A673 (cell line): ENCODE measurements around the gene CBFA2T3. TPM values are rescaled to one million over a fixed set of nuclear protein-coding genes. Genes with fewer than 3 reads are reported as not detected.

ENCODE experiments used
- BruUV-seq: library from RNA; stranded (reverse); fragments of 400-500 nt; replicated peaks from 2 replicates; lab custom pipeline; 2021; lab: Mats Ljungman, UMichigan
- CTCF ChIA-PET: fragments of 300-600 bp; sonication (Branson Sonifier 250); formaldehyde crosslinking; loops from one replicate; lab custom pipeline; 2022; ENCODE audit warnings: antibody characterized with exemption; lab: Charles Lee
- POLR2A ChIA-PET: fragments of 300-600 bp; sonication (Branson Sonifier 250); formaldehyde crosslinking; loops from one replicate; lab custom pipeline; 2022; ENCODE audit warnings: antibody characterized with exemption; ENCODE audit not compliant: low non-redundant PET; lab: Charles Lee
- DNase-seq: peaks from one replicate; pipeline ENCODE4 v3.0.0-alpha.2; 2015; ENCODE audit warnings: low spot score
- H3K27ac ChIP-seq: fragments of 200-600 bp; sonication (generic); 2 replicates; pipeline ENCODE4 v1.5.1; 2016; ENCODE audit warnings: mixed run types, low read depth, mild to moderate bottlenecking, mixed read lengths, antibody characterized with exemption, low read length; ENCODE audit not compliant: poor library complexity, severe bottlenecking
- H3K27me3 ChIP-seq: fragments of 200-600 bp; sonication (generic); replicated peaks from 2 replicates; pipeline ENCODE4 v1.6.1; 2017; ENCODE audit warnings: mixed run types, low read depth, mild to moderate bottlenecking, mixed read lengths, antibody characterized with exemption, low read length; ENCODE audit not compliant: insufficient read depth, poor library complexity
- H3K36me3 ChIP-seq: fragments of 200-600 bp; sonication (generic); 2 replicates; pipeline ENCODE4 v1.6.1; 2016; ENCODE audit warnings: mixed run types, mild to moderate bottlenecking, mixed read lengths, antibody characterized with exemption, low read length; ENCODE audit not compliant: insufficient read depth, poor library complexity, severe bottlenecking
- H3K4me1 ChIP-seq: fragments of 200-600 bp; sonication (generic); 2 replicates; pipeline ENCODE4 v1.6.1; 2017; ENCODE audit warnings: mixed run types, mild to moderate bottlenecking, mixed read lengths, antibody characterized with exemption, low read length; ENCODE audit not compliant: insufficient read depth, poor library complexity, severe bottlenecking
- H3K4me3 ChIP-seq: fragments of 200-600 bp; sonication (generic); 2 replicates; pipeline ENCODE4 v1.5.1; 2016; ENCODE audit warnings: low read depth, mixed run types, mild to moderate bottlenecking, mixed read lengths, low read length; ENCODE audit not compliant: poor library complexity, severe bottlenecking
- H3K9me3 ChIP-seq: fragments of 200-600 bp; sonication (generic); 2 replicates; pipeline ENCODE4 v1.6.1; 2016; ENCODE audit warnings: mixed run types, low read depth, mild to moderate bottlenecking, mixed read lengths, antibody characterized with exemption, low read length; ENCODE audit not compliant: poor library complexity, severe bottlenecking
- CTCF ChIP-seq: fragments of 300-800, 200-600 bp; sonication (generic); conservative IDR thresholded peaks from 2 replicates; pipeline ENCODE4 v1.5.1; 2017; ENCODE audit warnings: low read depth, mild to moderate bottlenecking, antibody characterized with exemption, low read length, moderate library complexity, mixed read lengths
- EZH2 ChIP-seq: fragments of 200-600 bp; sonication (generic); IDR thresholded peaks from 2 replicates; pipeline ENCODE4 v1.6.1; 2017; ENCODE audit warnings: borderline replicate concordance, low read depth, mild to moderate bottlenecking, mixed read lengths, antibody characterized with exemption, low read length; ENCODE audit not compliant: poor library complexity, severe bottlenecking
- intact Hi-C: fragments of 100-400 bp; cut with micrococcal nuclease; formaldehyde crosslinking; loops from one replicate; pipeline ENCODE4 v1.10.0; 2022; ENCODE audit not compliant: unreplicated experiment
- total RNA-seq: library from RNA; stranded (reverse); gene quantifications from 2 replicates; pipeline ENCODE4 v1.2.3, GENCODE V29; 2021

Gene CBFA2T3
- total RNA-seq, 1 experiment from 2014 or later = 1.7 TPM

GRCh38 chr16:89015271-89015859 lies 38.4 kb upstream of the CBFA2T3 start:
- Histone ChIP-seq H3K27me3 (peaks cover 3% of the 10 kb centered on the region), H3K27ac (no peak overlapping the region), H3K9me3 (no peaks in the 10 kb centered on the region), H3K4me1 (no peaks in the 10 kb centered on the region), H3K36me3 (no peaks in the 10 kb centered on the region), H3K4me3 (no peak overlapping the region)
- no TSS peak for BruUV-seq
- intact Hi-C loops = no loop called here
- TF ChIP-seq EZH2 (no peak), CTCF (no peak)
- CTCF ChIA-PET = no interaction called here
- no peak for DNase-seq
- POLR2A ChIA-PET = no interaction called here

- Histone ChIP-seq H3K27me3 (peaks cover 3% of the 10 kb centered on the region), H3K9me3 (no peaks in the 10 kb centered on the region), H3K27ac (no peak overlapping the region), H3K36me3 (no peaks in the 10 kb centered on the region), H3K4me3 (no peak overlapping the region), H3K4me1 (no peaks in the 10 kb centered on the region)
- no TSS peak for BruUV-seq
- no peak for DNase-seq
- TF ChIP-seq CTCF = no peak
- no peak for TF ChIP-seq EZH2
- ChIA-PET POLR2A (no interaction called here), CTCF (no interaction called here)
- intact Hi-C loops = no loop called here
Observed at GRCh38 chr16:89014403-89015230, 37.6 kb upstream of the CBFA2T3 start.

- no peak for DNase-seq
- Histone ChIP-seq H3K27me3 (peaks cover 3% of the 10 kb centered on the region), H3K27ac (no peak overlapping the region), H3K9me3 (no peaks in the 10 kb centered on the region), H3K36me3 (no peaks in the 10 kb centered on the region), H3K4me1 (no peaks in the 10 kb centered on the region), H3K4me3 (no peak overlapping the region)
- no peak for TF ChIP-seq EZH2
- no peak for TF ChIP-seq CTCF
- ChIA-PET CTCF (no interaction called here), POLR2A (no interaction called here)
- no TSS peak for BruUV-seq
- intact Hi-C loops = no loop called here
Observed at GRCh38 chr16:89013692-89014402, 36.8 kb upstream of the CBFA2T3 start.
